RKO (cell line): ENCODE results near the gene TSPAN13.

Source experiments
- DNase-seq: peaks from one replicate; pipeline ENCODE4 v3.0.0-alpha.2; 2016; ENCODE audit warnings: low spot score

The TSPAN13 gene

GRCh38 chr7:16812542-16813231, 59.1 kb downstream of the TSPAN13 start:
- DNase-seq = no peak

GRCh38 chr7:16813232-16813616, 59.7 kb downstream of the TSPAN13 start:
- DNase-seq = no peak

GRCh38 chr7:16815001-16815400, 61.4 kb downstream of the TSPAN13 start:
- no peak for DNase-seq

GRCh38 chr7:16816824-16817223, 63.3 kb downstream of the TSPAN13 start:
- no peak for DNase-seq

GRCh38 chr7:16817536-16817935, 64.0 kb downstream of the TSPAN13 start:
- DNase-seq = peak; percentile 23

- no peak for DNase-seq
Measured at GRCh38 chr7:16818732-16819131, 65.2 kb downstream of the TSPAN13 start.

GRCh38 chr7:16822029-16822428, 68.5 kb downstream of the TSPAN13 start:
- DNase-seq = no peak

- DNase-seq = no peak
Measured at GRCh38 chr7:16826060-16826459, 72.5 kb downstream of the TSPAN13 start.

GRCh38 chr7:16833373-16833772, 79.8 kb downstream of the TSPAN13 start:
- DNase-seq = no peak
